H1 (cell line): ENCODE data around the gene ACP6. TPM values are rescaled to one million over a fixed set of nuclear protein-coding genes. Genes with fewer than 3 reads are reported as not detected.

Experiments
- CTCF ChIA-PET: fragments of 300-600 bp; sonication (Branson Sonifier 250); formaldehyde crosslinking; loops from one replicate; lab custom pipeline; 2021; ENCODE audit not compliant: partially characterized antibody; lab: Charles Lee
- POLR2A ChIA-PET: fragments of 300-600 bp; sonication (Branson Sonifier 250); formaldehyde crosslinking; loops from one replicate; lab custom pipeline; 2021; ENCODE audit warnings: inconsistent platforms; ENCODE audit not compliant: partially characterized antibody; lab: Charles Lee
- DNase-seq, 2 experiments: peaks; one replicate each; pipeline versions ENCODE4 v3.0.0 to v3.0.0-alpha.2; 2010 to 2022; ENCODE audit warnings: low spot score in 2 of 2, low read depth in 1 of 2, mixed read lengths in 1 of 2
- FAIRE-seq: peaks from 2 replicates; lab custom pipeline; 2011; peaks lifted over from hg19 to GRCh38; lab: Jason Lieb, UNC
- H2AFZ ChIP-seq: 2 replicates; pipeline ENCODE4 v1.8.1; 2012; ENCODE audit warnings: low read length, inconsistent platforms
- H2AK5ac ChIP-seq: 2 replicates; pipeline ENCODE4 v1.6.1; 2013; ENCODE audit warnings: low read depth, low read length
- H2BK120ac ChIP-seq: replicated peaks from 2 replicates; pipeline ENCODE3; 2013; ENCODE audit warnings: low read depth, low read length, inconsistent platforms
- H2BK12ac ChIP-seq: 2 replicates; pipeline ENCODE4 v1.6.1; 2013; ENCODE audit warnings: low read depth, low read length
- H2BK15ac ChIP-seq: 2 replicates; pipeline ENCODE4 v1.6.1; 2013; ENCODE audit warnings: low read length
- H2BK20ac ChIP-seq: 2 replicates; pipeline ENCODE4 v1.6.1; 2013; ENCODE audit warnings: low read length
- H2BK5ac ChIP-seq: 2 replicates; pipeline ENCODE4 v1.6.1; 2013; ENCODE audit warnings: low read depth, low read length
- H3K14ac ChIP-seq: 2 replicates; pipeline ENCODE4 v1.6.1; 2013; ENCODE audit warnings: inconsistent platforms; ENCODE audit not compliant: insufficient read length
- H3K18ac ChIP-seq: 2 replicates; pipeline ENCODE4 v1.6.1; 2013; ENCODE audit warnings: low read length; ENCODE audit errors: extremely low read depth
- H3K23ac ChIP-seq: 2 replicates; pipeline ENCODE4 v1.6.1; 2013; ENCODE audit warnings: inconsistent platforms; ENCODE audit not compliant: insufficient read length
- H3K23me2 ChIP-seq: 2 replicates; pipeline ENCODE4 v1.6.1; 2013; ENCODE audit warnings: low read depth, low read length
- H3K27ac ChIP-seq: 2 replicates; pipeline ENCODE4 v1.6.1; 2011; ENCODE audit warnings: low read depth, low read length, inconsistent platforms
- H3K27me3 ChIP-seq, 4 experiments: replicated peaks in 1 of 4; 1 replicate in 1 of 4; 2 replicates in 3 of 4; pipeline versions ENCODE4 v1.6.1 to v1.8.1; 2011 to 2013; ENCODE audit warnings: low read length in 3 of 4, mild to moderate bottlenecking in 3 of 4, inconsistent platforms in 2 of 4, mixed read lengths in 2 of 4, moderate library complexity in 1 of 4; ENCODE audit not compliant: control insufficient read depth in 3 of 4, insufficient read depth in 3 of 4; ENCODE audit errors: extremely low read depth in 1 of 4
- H3K36me3 ChIP-seq, 4 experiments: 2 replicates each; pipeline versions ENCODE4 v1.6.1 to v1.8.1; 2011 to 2013; ENCODE audit warnings: mild to moderate bottlenecking in 4 of 4, low read length in 3 of 4, moderate library complexity in 2 of 4, control low read depth in 1 of 4, inconsistent platforms in 1 of 4; ENCODE audit not compliant: insufficient read depth in 4 of 4, control insufficient read depth in 2 of 4
- H3K4ac ChIP-seq: replicated peaks from 2 replicates; pipeline ENCODE3; 2013; ENCODE audit warnings: low read length, low read depth, mixed read lengths, inconsistent platforms; ENCODE audit not compliant: insufficient read length
- H3K4me1 ChIP-seq, 4 experiments: replicated peaks in 1 of 4; 1 replicate in 1 of 4; 2 replicates in 3 of 4; pipeline versions ENCODE4 v1.6.1 to v1.8.1; 2011 to 2013; ENCODE audit warnings: low read length in 3 of 4, inconsistent platforms in 2 of 4, mixed read lengths in 1 of 4; ENCODE audit not compliant: insufficient read depth in 4 of 4, control insufficient read depth in 3 of 4
- H3K4me2 ChIP-seq, 2 experiments: 2 replicates each; pipeline versions ENCODE4 v1.6.1 to v1.8.1; 2011 to 2013; ENCODE audit warnings: low read depth in 2 of 2, low read length in 2 of 2, control low read depth in 1 of 2, inconsistent platforms in 1 of 2, mild to moderate bottlenecking in 1 of 2; ENCODE audit not compliant: insufficient read depth in 1 of 2
- H3K4me3 ChIP-seq, 4 experiments: fragments of 200-600, 300-600 bp in 1 of 4; sonication (generic), shearing (Covaris generic), sonication (Bioruptor Twin) in 1 of 4; 2 replicates each; pipeline versions ENCODE4 v1.5.1 to v1.8.1; 2011 to 2016; ENCODE audit warnings: low read length in 4 of 4, low read depth in 3 of 4, control low read depth in 2 of 4, inconsistent platforms in 2 of 4, mild to moderate bottlenecking in 2 of 4, mixed read lengths in 1 of 4, moderate library complexity in 1 of 4; ENCODE audit not compliant: insufficient read depth in 2 of 4; ENCODE audit errors: extremely low read depth in 1 of 4
- H3K56ac ChIP-seq: replicated peaks from 2 replicates; pipeline ENCODE3; 2013; ENCODE audit warnings: low read depth, mild to moderate bottlenecking, mixed read lengths, low read length, inconsistent platforms; ENCODE audit not compliant: insufficient read length
- H3K79me1 ChIP-seq: 2 replicates; pipeline ENCODE4 v1.6.1; 2013; ENCODE audit warnings: low read depth, low read length, control low read depth
- H3K79me2 ChIP-seq, 2 experiments: 2 replicates each; pipeline versions ENCODE4 v1.6.1 to v1.8.1; 2012 to 2013; ENCODE audit warnings: low read length in 2 of 2, mild to moderate bottlenecking in 2 of 2, inconsistent platforms in 1 of 2; ENCODE audit not compliant: insufficient read depth in 2 of 2, control insufficient read depth in 1 of 2
- H3K9ac ChIP-seq, 4 experiments: replicated peaks in 1 of 4; 1 replicate in 1 of 4; 2 replicates in 3 of 4; pipeline versions ENCODE4 v1.6.1 to v1.8.1; 2011 to 2013; ENCODE audit warnings: low read depth in 3 of 4, low read length in 3 of 4, control low read depth in 2 of 4, mild to moderate bottlenecking in 2 of 4, moderate library complexity in 2 of 4, inconsistent platforms in 1 of 4; ENCODE audit errors: extremely low read depth in 1 of 4
- H3K9me3 ChIP-seq, 2 experiments: 2 replicates each; pipeline versions ENCODE4 v1.6.1 to v1.8.1; 2012 to 2013; ENCODE audit warnings: mild to moderate bottlenecking in 2 of 2, moderate library complexity in 2 of 2, control low read depth in 1 of 2, inconsistent platforms in 1 of 2, low read depth in 1 of 2, low read length in 1 of 2, mixed read lengths in 1 of 2; ENCODE audit not compliant: insufficient read depth in 2 of 2
- H4K20me1 ChIP-seq, 2 experiments: replicated peaks in 1 of 2; 2 replicates each; pipeline versions ENCODE3 to v1.8.1; 2011 to 2013; ENCODE audit warnings: inconsistent platforms in 2 of 2, low read length in 2 of 2, mild to moderate bottlenecking in 1 of 2; ENCODE audit not compliant: insufficient read depth in 2 of 2, control insufficient read depth in 1 of 2
- H4K5ac ChIP-seq: 2 replicates; pipeline ENCODE4 v1.6.1; 2013; ENCODE audit warnings: low read length, low read depth, mixed read lengths, inconsistent platforms; ENCODE audit not compliant: insufficient read length
- H4K8ac ChIP-seq: 2 replicates; pipeline ENCODE4 v1.8.0; 2013; ENCODE audit warnings: mild to moderate bottlenecking, moderate library complexity, low read length, inconsistent platforms; ENCODE audit not compliant: insufficient read depth; ENCODE audit errors: extremely low read depth
- H4K91ac ChIP-seq: replicated peaks from 2 replicates; pipeline ENCODE3; 2013; ENCODE audit warnings: low read length, mixed read lengths, inconsistent platforms; ENCODE audit not compliant: insufficient read length
- ASH2L ChIP-seq: fragments of 200-600, 300-600 bp; sonication (generic); IDR thresholded peaks from one replicate; pipeline ENCODE4 v1.7.1; 2017; ENCODE audit warnings: low read length
- CTBP2 ChIP-seq: IDR thresholded peaks from 2 replicates; pipeline ENCODE4 v1.7.0; 2011; ENCODE audit warnings: borderline replicate concordance, mild to moderate bottlenecking, moderate library complexity, mixed read lengths, low read length; ENCODE audit not compliant: insufficient read depth, insufficient read length
- FOSL1 ChIP-seq: IDR thresholded peaks from 2 replicates; pipeline ENCODE4 v1.6.1; 2011; ENCODE audit warnings: mild to moderate bottlenecking, low read depth, low read length, moderate library complexity; ENCODE audit not compliant: insufficient read depth
- JUN ChIP-seq: IDR thresholded peaks from 2 replicates; pipeline ENCODE4 v1.6.1; 2011; ENCODE audit warnings: low read depth, mild to moderate bottlenecking, improper control_type of control experiment, low read length
- JUND ChIP-seq: IDR thresholded peaks from 2 replicates; pipeline ENCODE4 v1.6.1; 2011; ENCODE audit warnings: mild to moderate bottlenecking, improper control_type of control experiment, low read length
- MAX ChIP-seq: IDR thresholded peaks from 2 replicates; pipeline ENCODE4 v1.6.1; 2012; ENCODE audit warnings: inconsistent platforms
- POLR2AphosphoS5 ChIP-seq: IDR thresholded peaks from 2 replicates; pipeline ENCODE4 v1.6.1; 2011; ENCODE audit warnings: low read depth, low read length
- SIN3A ChIP-seq, 2 experiments: IDR thresholded peaks in 1 of 2; conservative IDR thresholded peaks in 1 of 2; 2 replicates each; pipeline ENCODE4 v1.6.1; 2011 to 2012; ENCODE audit warnings: low read length in 2 of 2, improper control_type of control experiment in 1 of 2, low read depth in 1 of 2, mild to moderate bottlenecking in 1 of 2
- WGBS, 2 experiments: shearing (Covaris generic) in 1 of 2; methylation state at CpG; one replicate each; pipeline versions ENCODE4 v1.1.6 to v1.1.7; 2013 to 2015; ENCODE audit warnings: low lambda C conversion rate in 2 of 2, mixed read lengths in 2 of 2, inconsistent platforms in 1 of 2, low coverage in 1 of 2, missing lambda C conversion rate in 1 of 2; ENCODE audit not compliant: insufficient replicate concordance in 2 of 2, insufficient coverage in 1 of 2, insufficient read length in 1 of 2; ENCODE audit errors: extremely low coverage in 1 of 2, missing lambda C conversion rate in 1 of 2; 5-methylcytosine and 5-hydroxymethylcytosine counted together
- polyA plus RNA-seq, 7 experiments: library from polyadenylated mRNA; depleted of rRNA in 3 of 7; stranded (reverse) in 5 of 7; unstranded in 2 of 7; fragments of >200 nt in 5 of 7; fragments of 200-250 nt in 2 of 7; gene quantifications; 1 replicate in 5 of 7; 2 replicates in 1 of 7; 4 replicates in 1 of 7; pipeline versions ENCODE4 v1.2.1 to v1.2.3, GENCODE V29; 2011 to 2013; ENCODE audit warnings: missing spikeins in 2 of 7, mixed read lengths in 2 of 7
- total RNA-seq: library from RNA; stranded (reverse); fragmentation: NEBNext Ultra II Directional; extraction: Animal tissue kit (Norgen Biotek cat#: 25700); gene quantifications from 2 replicates; pipeline ENCODE4 v1.2.1, GENCODE V29; 2021
- TF ChIP-seq, protein P1 (sequence below): IDR thresholded peaks from 2 replicates; pipeline ENCODE4 v1.6.1; 2012; ENCODE audit warnings: low read length, inconsistent platforms

ACP6 gene
- total and polyA plus RNA-seq, 2 of the 8 experiments (the other 6 are each of a cell fraction or from before 2014, with no cell fraction given): 11.4 to 17.7 TPM

GRCh38 chr1:147612366-147612765 is 58.0 kb downstream of the ACP6 start:
- no peaks in the 10 kb centered on the region for H3K79me2 ChIP-seq
- H3K4me1 ChIP-seq: peaks cover 0 to 8% (median 0%) of the 10 kb centered on the region in 4 experiments; a peak in 2 of 7 replicates
- H3K4me2 ChIP-seq: no peak overlapping the region
- FAIRE-seq (no peak), DNase-seq (no peak)
- H3K4me3 ChIP-seq: no peak overlapping the region
- no peak overlapping the region for H2BK12ac ChIP-seq
- H4K91ac ChIP-seq: no peak overlapping the region
- H3K36me3 ChIP-seq: peaks cover 11 to 55% (median 41%) of the 10 kb centered on the region in 4 experiments; a peak in 7 of 8 replicates
- no peaks in the 10 kb centered on the region for H3K27me3 ChIP-seq
- no peak overlapping the region for H2BK5ac ChIP-seq
- no peak overlapping the region for H4K8ac ChIP-seq
- no peak overlapping the region for H2AK5ac ChIP-seq
- H2BK15ac ChIP-seq: no peak overlapping the region
- H3K9me3 ChIP-seq: no peaks in the 10 kb centered on the region
- H3K9ac ChIP-seq: no peak overlapping the region
- no peaks in the 10 kb centered on the region for H3K23me2 ChIP-seq
- H3K56ac ChIP-seq: no peak overlapping the region
- no peak overlapping the region for H3K18ac ChIP-seq
- H2BK20ac ChIP-seq: no peak overlapping the region
- no peak overlapping the region for H3K23ac ChIP-seq
- POLR2A ChIA-PET: interaction anchor here (1.0 to 2.8 kb wide), 4 partner anchors 10 to 71 kb away, joined by 3 to 15 read pairs (median 8); partner anchors contain the start of gene BCL9
- peaks cover 4 to 5% of the 10 kb centered on the region in 2 experiments for H4K20me1 ChIP-seq
- TF ChIP-seq SIN3A (conservative IDR thresholded peaks at IDR 0.05 in 1 of 2, IDR thresholded peaks at IDR 0.05 in 1 of 2; ENCODE audit: low read depth in 1 of 2, low read length in 2 of 2) (no peak), JUN (no peak), FOSL1 (no peak), JUND (no peak), MAX (no peak), ASH2L (no peak), POLR2AphosphoS5 (no peak), CTBP2 (no peak)
- TF ChIP-seq, protein P1, sequence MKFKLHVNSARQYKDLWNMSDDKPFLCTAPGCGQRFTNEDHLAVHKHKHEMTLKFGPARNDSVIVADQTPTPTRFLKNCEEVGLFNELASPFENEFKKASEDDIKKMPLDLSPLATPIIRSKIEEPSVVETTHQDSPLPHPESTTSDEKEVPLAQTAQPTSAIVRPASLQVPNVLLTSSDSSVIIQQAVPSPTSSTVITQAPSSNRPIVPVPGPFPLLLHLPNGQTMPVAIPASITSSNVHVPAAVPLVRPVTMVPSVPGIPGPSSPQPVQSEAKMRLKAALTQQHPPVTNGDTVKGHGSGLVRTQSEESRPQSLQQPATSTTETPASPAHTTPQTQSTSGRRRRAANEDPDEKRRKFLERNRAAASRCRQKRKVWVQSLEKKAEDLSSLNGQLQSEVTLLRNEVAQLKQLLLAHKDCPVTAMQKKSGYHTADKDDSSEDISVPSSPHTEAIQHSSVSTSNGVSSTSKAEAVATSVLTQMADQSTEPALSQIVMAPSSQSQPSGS: no peak
- H3K79me1 ChIP-seq: no peaks in the 10 kb centered on the region; the same call in 1 of the 2 replicates
- no peak overlapping the region for H3K4ac ChIP-seq
- 93% methylated on average over 4 of the region's 4 CpGs; no CpG with 5 or more reads in 1 of the 2 experiments for WGBS, 2 experiments
- H4K5ac ChIP-seq: no peak overlapping the region
- H3K27ac ChIP-seq: no peak overlapping the region
- H2AFZ ChIP-seq: no peak overlapping the region
- no peak overlapping the region for H2BK120ac ChIP-seq
- CTCF ChIA-PET: interaction anchor here (0.7 to 3.1 kb wide), 6 partner anchors 9 to 105 kb away, joined by 3 to 16 read pairs (median 4); no protein-coding TSS in a partner anchor
- H3K14ac ChIP-seq: no peak overlapping the region
